Psoas muscle (tissue), 8 donors: ENCODE measurements around the gene CYB561D1. TPM values are rescaled to one million over a fixed set of nuclear protein-coding genes. Genes with fewer than 3 reads are reported as not detected.

Experiments used
- ATAC-seq, 4 donors: fragments of 200-7000 bp; cut with Tn5 transposase; one replicate each; pipeline ENCODE4 v1.9.1; 2020; ENCODE audit warnings: moderate library complexity in 3 of 4, mild to moderate bottlenecking in 2 of 4
- DNase-seq, 2 donors: peaks; one replicate each; pipeline ENCODE4 v3.0.0-alpha.2; 2020
- H3K27ac ChIP-seq: fragments of 200-600 bp; one replicate; pipeline ENCODE4 v1.8.0; 2022
- H3K27me3 ChIP-seq, 3 donors: fragments of 200-600 bp in 1 of 3; one replicate each; pipeline versions ENCODE4 v1.6.1 to v1.8.0; 2013 to 2022; ENCODE audit warnings: low read length in 2 of 3, mild to moderate bottlenecking in 2 of 3, moderate library complexity in 1 of 3; ENCODE audit not compliant: insufficient read depth in 3 of 3
- H3K36me3 ChIP-seq, 2 donors: fragments of 200-600 bp in 1 of 2; one replicate each; pipeline versions ENCODE4 v1.6.1 to v1.8.0; 2013 to 2022; ENCODE audit warnings: low read depth in 1 of 2, mild to moderate bottlenecking in 1 of 2, moderate library complexity in 1 of 2; ENCODE audit not compliant: insufficient read depth in 1 of 2
- H3K4me1 ChIP-seq: fragments of 200-600 bp; one replicate; pipeline ENCODE4 v1.8.0; 2022
- H3K4me3 ChIP-seq: fragments of 200-600 bp; one replicate; pipeline ENCODE4 v1.8.0; 2022; ENCODE audit warnings: mild to moderate bottlenecking
- H3K9me3 ChIP-seq: fragments of 200-600 bp; one replicate; pipeline ENCODE4 v1.8.0; 2022
- CTCF ChIP-seq: fragments of 200-600 bp; IDR thresholded peaks from one replicate; pipeline ENCODE4 v1.8.0; 2022; ENCODE audit warnings: antibody characterized with exemption
- WGBS, 3 donors: extraction: QIAGEN DNeasy Blood & Tissue Kit; methylation state at CpG; one replicate each; pipeline versions ENCODE4 v1.1.6 to v1.1.7; 2013; 5-methylcytosine and 5-hydroxymethylcytosine counted together
- intact Hi-C, 2 donors: fragments of 100-400 bp; cut with DNase I; formaldehyde crosslinking; loops; one replicate each; pipeline versions ENCODE4 v1.11.0 to v1.14.2; 2022
- polyA plus RNA-seq, 3 donors: library from polyadenylated mRNA; stranded (reverse); fragments of 200-250 nt; gene quantifications; one replicate each; pipeline ENCODE4 v1.2.3, GENCODE V29; 2013
- total RNA-seq, 4 donors: library from RNA; stranded (reverse); fragmentation: NEBNext Ultra II Directional in 2 of 4; extraction: Animal tissue kit (Norgen Biotek cat#: 25700) in 2 of 4; gene quantifications; one replicate each; pipeline versions ENCODE4 v1.2.1 to v1.2.4, GENCODE V29; 2021 to 2023
- donor health status: healthy with polysubstance abuse.
- donor health status: DM: no; HTN: no; CAD: no; lungs with moderate emphysema.
- donor health status: Bipolar disorder and iron deficiency.
- donor health status: healthy.
- donor health status: DM: yes; HTN: yes; CAD: no.
- donor health status: DM: no; HTN: no; CAD: no.
- donor health status: DM: no; HTN: no; CAD: no.
- donor health status: DM: yes; HTN: yes; CAD: no.

Gene CYB561D1
- total and polyA plus RNA-seq, 7 donors, result 1.8 to 15.0 (median 3.5) TPM

DNA sequence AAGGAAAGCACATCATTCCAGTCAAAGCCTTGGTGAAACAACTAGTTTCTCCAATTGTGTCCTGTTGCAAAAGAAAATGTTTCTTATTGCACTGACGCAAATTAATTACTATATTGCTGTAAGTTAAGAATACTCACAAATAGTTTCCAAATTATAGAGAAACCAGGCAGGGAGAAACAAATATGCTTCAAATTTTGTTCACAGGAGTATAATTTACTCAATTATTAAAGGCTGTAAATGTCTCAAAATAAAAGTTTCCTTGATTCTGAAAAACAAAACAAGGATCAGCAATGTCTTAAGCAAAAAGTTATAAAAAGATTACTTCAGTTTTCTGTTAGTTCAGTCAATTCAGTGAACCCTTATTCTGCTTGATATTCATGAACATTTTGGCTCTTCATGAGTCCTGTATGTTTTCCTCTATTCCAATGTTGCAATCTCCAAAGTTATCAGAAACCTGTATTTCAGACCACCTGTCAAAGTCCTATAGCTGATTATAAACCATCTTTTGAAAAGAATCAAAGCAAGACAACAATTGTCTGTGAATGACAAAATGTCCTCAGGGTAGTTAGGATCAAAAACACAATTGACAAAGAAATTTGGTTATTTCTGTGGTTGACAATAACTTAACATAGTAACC lies 39.3 kb upstream of the CYB561D1 start:
- Histone ChIP-seq H3K27me3 (no peaks in the 10 kb centered on the region), H3K9me3 (no peaks in the 10 kb centered on the region), H3K27ac (no peak overlapping the region), H3K4me3 (no peak overlapping the region), H3K36me3 (no peaks in the 10 kb centered on the region), H3K4me1 (no peaks in the 10 kb centered on the region)
- intact Hi-C loops, result no loop called here
- WGBS, 3 donors, result 87 to 90% (median 88%) methylated on average over 1 of the region's 1 CpG
- ATAC-seq (no peak), DNase-seq (no peak)
- TF ChIP-seq CTCF, result no peak

GRCh38 chr1:109457819-109458218 lies 36.1 kb upstream of the CYB561D1 start:
- Histone ChIP-seq H3K27ac (no peak overlapping the region), H3K36me3 (no peaks in the 10 kb centered on the region), H3K9me3 (no peaks in the 10 kb centered on the region), H3K27me3 (no peaks in the 10 kb centered on the region), H3K4me1 (no peaks in the 10 kb centered on the region), H3K4me3 (no peak overlapping the region)
- 87 to 92% (median 89%) methylated on average over 4 of the region's 4 CpGs for WGBS, 3 donors
- TF ChIP-seq CTCF, result no peak
- no peak for DNase-seq
- no peak for ATAC-seq
- intact Hi-C loops, result no loop called here

GRCh38 chr1:109466125-109466451 lies 27.8 kb upstream of the CYB561D1 start:
- Histone ChIP-seq H3K36me3 (no peaks in the 10 kb centered on the region), H3K27ac (peak overlapping the region; percentile 97), H3K27me3 (no peaks in the 10 kb centered on the region), H3K4me3 (peak overlapping the region; percentile 87), H3K4me1 (peaks cover 33% of the 10 kb centered on the region), H3K9me3 (no peaks in the 10 kb centered on the region)
- TF ChIP-seq CTCF, result no peak
- ATAC-seq, result no peak
- intact Hi-C loops, result loop anchor here in 1 of 2 donors (5.0 kb wide), 1 partner anchor 39 kb away; the partner anchor contains the start of gene PSMA5
- peak in 1 of 2 donors; percentile 84 for DNase-seq
- WGBS, 3 donors, result 2 to 4% (median 2%) methylated on average over 23 to 24 of the region's 24 CpGs

- no peaks in the 10 kb centered on the region for H3K9me3 ChIP-seq
- ATAC-seq (peak; percentile 85 to 89 (median 88)), DNase-seq (peak; percentile 86 to 95)
- WGBS, 3 donors, result 0% methylated on average over 52 to 88 of the region's 88 CpGs
- peak within 1 kb of the TSS; percentile 87 for H3K4me3 ChIP-seq
- H3K27ac ChIP-seq, result peak within 1 kb of the TSS; percentile 97
- peaks cover 33% of the 10 kb centered on the region for H3K4me1 ChIP-seq
- intact Hi-C loops, result loop anchor here in 1 of 2 donors (5.0 kb wide), 1 partner anchor 39 kb away; the partner anchor contains the start of gene PSMA5
- TF ChIP-seq CTCF, result no peak
- no peaks in the 10 kb centered on the region for H3K36me3 ChIP-seq
- no peaks in the 10 kb centered on the region for H3K27me3 ChIP-seq
Measured at GRCh38 chr1:109466452-109467300, 27.2 kb upstream of the CYB561D1 start, which contains the start of gene SYPL2. TSS of gene SYPL2 (plus strand) at chr1:109466546. CDS start at chr1:109466844, 298 bp downstream.
